Astrocyte of the spinal cord (primary cell): ENCODE data around the gene SPTBN5.

ENCODE experiments used
- DNase-seq: peaks from one replicate; pipeline ENCODE4 v3.0.0; 2011; ENCODE audit warnings: low read depth, low spot score
- H3K4me3 ChIP-seq: 2 replicates; pipeline ENCODE4 v1.5.1; 2011; ENCODE audit warnings: low read depth, mild to moderate bottlenecking, low read length, moderate library complexity
- in situ Hi-C: cut with HindIII; loops from 2 replicates; pipeline ENCODE4 v1.10.0; 2017; ENCODE audit warnings: low sequenced_read_pairs
- TF ChIP-seq, protein P1 (sequence below): IDR thresholded peaks from 2 replicates; pipeline ENCODE4 v1.5.1; 2012; ENCODE audit warnings: low read depth, mild to moderate bottlenecking, low read length, inconsistent platforms

The SPTBN5 gene

GRCh38 chr15:41840673-41841072 lies 53.2 kb downstream of the SPTBN5 start:
- no peak for DNase-seq
- H3K4me3 ChIP-seq, result no peak overlapping the region
- in situ Hi-C loops, result no loop called here
- TF ChIP-seq, protein P1, sequence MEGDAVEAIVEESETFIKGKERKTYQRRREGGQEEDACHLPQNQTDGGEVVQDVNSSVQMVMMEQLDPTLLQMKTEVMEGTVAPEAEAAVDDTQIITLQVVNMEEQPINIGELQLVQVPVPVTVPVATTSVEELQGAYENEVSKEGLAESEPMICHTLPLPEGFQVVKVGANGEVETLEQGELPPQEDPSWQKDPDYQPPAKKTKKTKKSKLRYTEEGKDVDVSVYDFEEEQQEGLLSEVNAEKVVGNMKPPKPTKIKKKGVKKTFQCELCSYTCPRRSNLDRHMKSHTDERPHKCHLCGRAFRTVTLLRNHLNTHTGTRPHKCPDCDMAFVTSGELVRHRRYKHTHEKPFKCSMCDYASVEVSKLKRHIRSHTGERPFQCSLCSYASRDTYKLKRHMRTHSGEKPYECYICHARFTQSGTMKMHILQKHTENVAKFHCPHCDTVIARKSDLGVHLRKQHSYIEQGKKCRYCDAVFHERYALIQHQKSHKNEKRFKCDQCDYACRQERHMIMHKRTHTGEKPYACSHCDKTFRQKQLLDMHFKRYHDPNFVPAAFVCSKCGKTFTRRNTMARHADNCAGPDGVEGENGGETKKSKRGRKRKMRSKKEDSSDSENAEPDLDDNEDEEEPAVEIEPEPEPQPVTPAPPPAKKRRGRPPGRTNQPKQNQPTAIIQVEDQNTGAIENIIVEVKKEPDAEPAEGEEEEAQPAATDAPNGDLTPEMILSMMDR, result no peak

GRCh38 chr15:41839781-41840491 lies 53.9 kb downstream of the SPTBN5 start:
- in situ Hi-C loops, result no loop called here
- DNase-seq, result no peak
- TF ChIP-seq, protein P1, result no peak
- no peak overlapping the region for H3K4me3 ChIP-seq

- no peak for DNase-seq
- in situ Hi-C loops, result no loop called here
- no peak within 1 kb of the TSS for H3K4me3 ChIP-seq
- TF ChIP-seq, protein P1, result no peak
Observed at GRCh38 chr15:41838400-41838897, 55.4 kb downstream of the SPTBN5 start, which contains the start of gene PLA2G4B. TSS of gene PLA2G4B (plus strand) at chr15:41838847. CDS start at chr15:41838914, 67 bp downstream.

DNA sequence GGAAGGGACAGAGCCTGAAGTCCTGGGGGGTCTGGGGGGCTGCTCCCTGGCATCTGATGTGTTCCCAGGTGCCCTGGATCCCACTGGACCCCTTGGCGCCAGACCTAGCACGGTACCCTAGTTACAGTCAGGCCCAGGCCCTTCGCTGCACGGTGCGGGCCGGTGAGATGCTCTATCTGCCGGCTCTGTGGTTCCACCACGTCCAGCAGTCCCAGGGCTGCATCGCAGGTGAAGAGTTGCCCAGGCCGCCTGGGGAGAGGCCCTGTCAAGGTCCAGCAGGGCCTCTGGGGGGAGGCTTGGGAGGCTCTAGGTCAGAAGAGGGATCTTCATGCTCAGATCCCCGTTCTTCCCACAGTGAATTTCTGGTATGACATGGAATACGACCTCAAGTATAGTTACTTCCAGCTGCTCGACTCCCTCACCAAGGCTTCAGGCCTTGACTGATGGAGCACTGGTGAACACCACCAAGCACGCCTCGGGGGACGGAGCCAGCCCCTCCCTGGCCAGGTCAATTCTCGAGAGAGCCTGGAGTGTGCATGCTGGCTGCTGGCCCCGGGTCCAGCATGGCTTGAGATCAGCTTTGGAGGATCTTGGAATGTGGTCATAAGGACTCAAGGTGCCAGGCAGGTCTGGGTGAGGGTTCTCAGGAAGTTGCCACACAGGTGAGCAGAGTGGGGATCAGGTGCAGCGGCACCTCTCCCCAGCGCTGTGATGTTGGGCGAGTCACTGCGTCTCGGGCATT lies 57.0 kb downstream of the SPTBN5 start:
- no peak for DNase-seq
- no peak overlapping the region for H3K4me3 ChIP-seq
- in situ Hi-C loops, result no loop called here
- TF ChIP-seq, protein P1, result no peak

DNA sequence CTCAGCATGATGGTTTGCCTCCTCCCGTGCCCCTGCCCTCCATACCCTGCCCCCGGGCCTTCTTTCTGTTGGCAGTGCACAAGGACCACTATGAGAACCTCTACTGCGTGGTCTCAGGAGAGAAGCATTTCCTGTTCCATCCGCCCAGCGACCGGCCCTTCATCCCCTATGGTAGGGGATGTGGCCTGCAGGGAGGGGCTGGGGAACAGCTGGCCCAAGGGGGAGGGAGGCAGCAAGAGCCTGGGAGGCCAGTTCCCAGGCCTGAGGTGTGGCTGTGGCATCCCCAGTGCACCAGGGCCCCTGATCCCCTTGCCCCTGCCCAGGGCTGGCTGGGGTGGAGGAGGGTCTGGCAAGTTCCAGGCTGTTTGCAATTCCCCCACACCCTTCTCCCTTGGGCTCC lies 57.8 kb downstream of the SPTBN5 start:
- in situ Hi-C loops, result no loop called here
- TF ChIP-seq, protein P1, result no peak
- no peak for DNase-seq
- no peak overlapping the region for H3K4me3 ChIP-seq

- no peak for DNase-seq
- in situ Hi-C loops, result no loop called here
- H3K4me3 ChIP-seq, result no peak overlapping the region
- TF ChIP-seq, protein P1, result no peak
Observed at GRCh38 chr15:41834096-41834495, 59.8 kb downstream of the SPTBN5 start.
